Body of pancreas (tissue), 4 donors: Measurements from ENCODE around the gene GARNL3. TPM values are rescaled to one million over a fixed set of nuclear protein-coding genes. Genes with fewer than 3 reads are reported as not detected.

ENCODE experiments used
- ATAC-seq: fragments of 150-250 bp; one replicate; pipeline ENCODE4 v1.9.1; 2016
- DNase-seq, 4 donors: peaks; one replicate each; pipeline ENCODE4 v3.0.0-alpha.2; 2019
- H3K27ac ChIP-seq, 4 donors: fragments of 200-600 bp; sonication (generic); 1 replicate in 3 of 4; 2 replicates in 1 of 4; pipeline versions ENCODE4 v1.5.1 to v1.6.1; 2016 to 2019; ENCODE audit warnings: mild to moderate bottlenecking in 1 of 4, mixed read lengths in 1 of 4, moderate library complexity in 1 of 4
- H3K27me3 ChIP-seq, 2 donors: fragments of 200-600 bp; sonication (generic); one replicate each; pipeline ENCODE4 v1.6.0; 2016; ENCODE audit warnings: mild to moderate bottlenecking in 1 of 2
- H3K36me3 ChIP-seq, 2 donors: fragments of 200-600 bp; sonication (generic); replicated peaks in 1 of 2; 2 replicates each; pipeline ENCODE4 v1.5.1; 2016; ENCODE audit warnings: low read depth in 2 of 2; ENCODE audit not compliant: insufficient read depth in 1 of 2
- H3K4me1 ChIP-seq: fragments of 200-600 bp; sonication (generic); one replicate; pipeline ENCODE4 v1.6.0; 2016
- H3K4me3 ChIP-seq, 2 donors: fragments of 200-600 bp; sonication (generic); 1 replicate in 1 of 2; 2 replicates in 1 of 2; pipeline ENCODE4 v1.5.1; 2016 to 2019
- H3K9me3 ChIP-seq, 3 donors: fragments of 200-600 bp; sonication (generic); 1 replicate in 2 of 3; 2 replicates in 1 of 3; pipeline ENCODE4 v1.5.1; 2016
- POLR2A ChIP-seq, 3 donors: fragments of 450-650 bp; IDR thresholded peaks; one replicate each; pipeline ENCODE4 v1.6.1; 2016; ENCODE audit warnings: antibody characterized with exemption in 3 of 3, mild to moderate bottlenecking in 2 of 3
- WGBS, 2 donors: methylation state at CpG; one replicate each; pipeline ENCODE4 v1.1.5; 2017; 5-methylcytosine and 5-hydroxymethylcytosine counted together
- intact Hi-C: fragments of 100-400 bp; cut with DNase I; formaldehyde crosslinking; loops from one replicate; pipeline ENCODE4 v1.15.1; 2023
- total RNA-seq, 2 donors: library from RNA; depleted of rRNA; stranded (reverse); fragments of >200 nt; gene quantifications; one replicate each; pipeline ENCODE4 v1.1.0, GENCODE V29; 2016
- TF ChIP-seq, protein P1 (sequence below), 7 experiments: fragments of 450-650 bp in 4 of 7; fragments of 200-600 bp in 3 of 7; sonication (generic) in 3 of 7; IDR thresholded peaks; one replicate each; pipeline ENCODE4 v1.5.1; 2016 to 2019; ENCODE audit warnings: antibody characterized with exemption in 7 of 7

The GARNL3 gene
- total RNA-seq, 2 donors from 2014 or later, result 5.9 to 23.6 TPM

DNA sequence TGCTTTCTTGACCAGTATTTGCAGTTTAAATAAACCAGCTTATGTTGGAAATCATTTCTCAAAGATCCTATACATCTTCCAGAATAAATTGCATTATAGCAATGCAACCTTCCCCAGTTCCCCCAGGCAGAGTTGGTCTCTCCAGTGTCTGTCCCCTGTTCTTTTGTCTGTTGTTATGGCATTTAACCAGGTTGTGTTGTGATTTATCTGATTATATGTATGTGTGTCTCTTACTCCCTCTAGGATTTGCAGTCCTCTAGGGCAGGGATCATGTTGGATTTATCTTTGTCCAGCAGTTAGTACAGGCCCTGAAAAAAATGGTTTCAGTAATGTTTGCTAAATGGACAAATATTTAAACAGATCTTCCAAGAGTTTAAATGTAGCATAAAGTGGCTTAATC is 17.3 kb downstream of the GARNL3 start:
- no peaks in the 10 kb centered on the region for H3K9me3 ChIP-seq
- intact Hi-C loops, result no loop called here
- no peaks in the 10 kb centered on the region for H3K36me3 ChIP-seq
- no peak for TF ChIP-seq POLR2A (IDR thresholded peaks at IDR 0.05)
- TF ChIP-seq, protein P1, sequence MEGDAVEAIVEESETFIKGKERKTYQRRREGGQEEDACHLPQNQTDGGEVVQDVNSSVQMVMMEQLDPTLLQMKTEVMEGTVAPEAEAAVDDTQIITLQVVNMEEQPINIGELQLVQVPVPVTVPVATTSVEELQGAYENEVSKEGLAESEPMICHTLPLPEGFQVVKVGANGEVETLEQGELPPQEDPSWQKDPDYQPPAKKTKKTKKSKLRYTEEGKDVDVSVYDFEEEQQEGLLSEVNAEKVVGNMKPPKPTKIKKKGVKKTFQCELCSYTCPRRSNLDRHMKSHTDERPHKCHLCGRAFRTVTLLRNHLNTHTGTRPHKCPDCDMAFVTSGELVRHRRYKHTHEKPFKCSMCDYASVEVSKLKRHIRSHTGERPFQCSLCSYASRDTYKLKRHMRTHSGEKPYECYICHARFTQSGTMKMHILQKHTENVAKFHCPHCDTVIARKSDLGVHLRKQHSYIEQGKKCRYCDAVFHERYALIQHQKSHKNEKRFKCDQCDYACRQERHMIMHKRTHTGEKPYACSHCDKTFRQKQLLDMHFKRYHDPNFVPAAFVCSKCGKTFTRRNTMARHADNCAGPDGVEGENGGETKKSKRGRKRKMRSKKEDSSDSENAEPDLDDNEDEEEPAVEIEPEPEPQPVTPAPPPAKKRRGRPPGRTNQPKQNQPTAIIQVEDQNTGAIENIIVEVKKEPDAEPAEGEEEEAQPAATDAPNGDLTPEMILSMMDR (IDR thresholded peaks at IDR 0.05), result no peak
- no peak for ATAC-seq
- no peak overlapping the region for H3K4me3 ChIP-seq
- H3K27ac ChIP-seq, result no peak overlapping the region
- no peak for DNase-seq
- H3K27me3 ChIP-seq, result no peaks in the 10 kb centered on the region
- H3K4me1 ChIP-seq, result peaks cover 23% of the 10 kb centered on the region

DNA sequence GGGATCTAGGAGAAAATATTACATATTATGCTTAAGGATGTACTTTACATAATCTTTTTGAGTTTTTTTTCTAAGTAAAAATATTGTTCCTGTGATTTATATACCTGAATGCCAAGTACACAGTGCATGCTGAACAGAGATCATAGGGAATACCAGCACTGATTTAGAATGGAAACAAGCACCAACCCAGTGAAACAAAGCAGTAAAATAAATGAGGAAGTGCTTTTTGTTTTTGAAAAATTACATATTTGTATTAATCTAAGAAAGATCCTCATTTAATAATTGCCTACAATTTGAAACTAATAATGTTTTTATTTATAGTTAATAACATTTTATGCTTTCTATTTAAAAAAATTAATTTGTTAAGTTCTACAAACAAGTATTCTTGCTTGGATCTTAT is 18.0 kb downstream of the GARNL3 start:
- H3K9me3 ChIP-seq, result no peaks in the 10 kb centered on the region
- H3K4me1 ChIP-seq, result peaks cover 23% of the 10 kb centered on the region
- intact Hi-C loops, result no loop called here
- no peak for TF ChIP-seq POLR2A (IDR thresholded peaks at IDR 0.05)
- TF ChIP-seq, protein P1 (IDR thresholded peaks at IDR 0.05), result no peak
- H3K4me3 ChIP-seq, result no peak overlapping the region
- no peak overlapping the region for H3K27ac ChIP-seq
- H3K27me3 ChIP-seq, result no peaks in the 10 kb centered on the region
- DNase-seq (no peak), ATAC-seq (no peak)
- no peaks in the 10 kb centered on the region for H3K36me3 ChIP-seq

DNA sequence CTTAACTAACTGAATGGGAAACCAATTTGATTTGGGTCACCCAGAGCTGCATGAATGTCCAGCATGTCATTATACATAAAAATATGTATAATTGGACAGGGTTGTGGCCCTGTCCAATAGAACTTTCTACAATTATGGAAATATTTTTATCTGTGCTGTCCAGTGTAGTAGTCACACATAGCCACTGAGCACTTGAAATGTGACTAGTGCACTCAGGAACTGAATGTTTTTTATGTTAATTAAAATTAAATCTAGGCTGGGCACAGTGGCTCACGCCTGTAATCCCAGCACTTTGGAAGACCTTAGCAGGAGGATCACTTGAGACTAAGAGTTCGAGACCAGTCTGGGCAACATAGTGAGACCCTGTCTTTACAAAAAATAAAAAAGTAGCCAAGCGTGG is 18.6 kb downstream of the GARNL3 start:
- TF ChIP-seq POLR2A (IDR thresholded peaks at IDR 0.05), result no peak
- TF ChIP-seq, protein P1 (IDR thresholded peaks at IDR 0.05), result no peak
- ATAC-seq, result no peak
- WGBS, 2 donors, result 90 to 97% methylated on average over 3 of the region's 3 CpGs
- Histone ChIP-seq H3K27ac (no peak overlapping the region), H3K36me3 (no peaks in the 10 kb centered on the region), H3K9me3 (no peaks in the 10 kb centered on the region), H3K4me1 (peaks cover 23% of the 10 kb centered on the region), H3K4me3 (no peak overlapping the region), H3K27me3 (no peaks in the 10 kb centered on the region)
- DNase-seq, result no peak
- intact Hi-C loops, result no loop called here

DNA sequence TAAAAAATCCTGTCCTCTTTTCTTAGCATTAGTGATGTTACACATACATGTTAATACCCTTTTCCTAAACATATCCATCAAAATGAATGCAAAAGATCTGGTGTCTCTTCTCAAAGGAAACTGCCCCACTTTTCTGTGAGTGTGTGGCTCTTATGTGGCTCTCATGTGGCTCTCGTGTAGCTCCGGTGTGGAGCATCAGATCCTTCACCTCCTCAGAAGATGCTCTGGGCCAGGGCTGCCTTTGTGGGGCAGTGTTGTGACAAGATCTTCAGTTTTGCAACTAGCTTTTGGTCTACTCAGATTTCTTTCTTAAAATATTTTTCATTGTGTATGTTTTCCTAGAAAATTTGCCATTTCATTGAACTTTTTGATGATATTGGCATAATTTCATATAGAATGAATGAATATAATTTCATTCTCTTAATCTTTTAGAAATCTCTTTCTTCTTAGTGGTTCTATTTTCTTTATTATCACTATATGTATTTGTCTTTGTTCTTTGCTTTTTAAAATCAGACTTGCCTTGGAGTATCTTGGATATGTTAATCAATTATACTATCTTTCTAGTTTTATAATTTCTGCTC is 19.4 kb downstream of the GARNL3 start:
- Histone ChIP-seq H3K27ac (no peak overlapping the region), H3K9me3 (no peaks in the 10 kb centered on the region), H3K27me3 (no peaks in the 10 kb centered on the region), H3K4me3 (no peak overlapping the region), H3K4me1 (peaks cover 23% of the 10 kb centered on the region), H3K36me3 (no peaks in the 10 kb centered on the region)
- DNase-seq, result peak in 2 of 4 donors; percentile 10 to 22
- WGBS, 2 donors, result 40 to 44% methylated on average over 2 of the region's 2 CpGs
- no peak for TF ChIP-seq POLR2A (IDR thresholded peaks at IDR 0.05)
- TF ChIP-seq, protein P1 (IDR thresholded peaks at IDR 0.05), result no peak
- ATAC-seq, result no peak
- intact Hi-C loops, result no loop called here

DNA sequence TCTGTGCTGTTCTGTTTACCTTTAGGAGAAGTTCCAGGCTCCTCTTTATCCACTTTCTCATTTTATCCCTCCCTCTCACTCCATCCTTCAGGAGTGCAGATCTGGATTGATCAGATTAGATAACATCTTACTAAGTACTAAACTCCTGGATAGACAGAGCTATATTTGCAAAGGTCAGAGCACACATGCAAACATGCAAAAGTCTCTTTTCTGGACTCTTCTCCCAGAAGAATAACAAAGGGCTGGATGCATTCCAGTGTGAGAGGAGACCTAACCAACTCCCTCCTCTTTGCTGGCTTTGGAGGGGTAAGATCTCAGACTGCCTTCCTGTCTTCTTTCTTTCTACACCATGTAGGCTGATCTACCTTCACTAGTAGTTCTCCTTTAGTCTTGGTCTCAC is 21.4 kb downstream of the GARNL3 start:
- H3K4me3 ChIP-seq, result no peak overlapping the region
- H3K4me1 ChIP-seq, result peaks cover 6% of the 10 kb centered on the region
- intact Hi-C loops, result no loop called here
- H3K27ac ChIP-seq, result no peak overlapping the region
- ATAC-seq, result no peak
- no peaks in the 10 kb centered on the region for H3K27me3 ChIP-seq
- no peaks in the 10 kb centered on the region for H3K9me3 ChIP-seq
- no peaks in the 10 kb centered on the region for H3K36me3 ChIP-seq
- TF ChIP-seq, protein P1 (IDR thresholded peaks at IDR 0.05), result no peak
- no peak for TF ChIP-seq POLR2A (IDR thresholded peaks at IDR 0.05)
- no peak for DNase-seq
